Endometrial microvascular endothelial cells (primary cell): ENCODE measurements around the gene CSN2. TPM values are rescaled to one million over a fixed set of nuclear protein-coding genes. Genes with fewer than 3 reads are reported as not detected.

Experiments used
- in situ Hi-C: cut with HindIII; loops from 2 replicates; pipeline ENCODE4 v1.10.0; 2017; ENCODE audit warnings: low sequenced_read_pairs, low pct_unique_long_range_greater_than_20kb; ENCODE audit errors: inconsistent ontology term
- total RNA-seq: library from RNA; depleted of rRNA; stranded (reverse); fragments of >200 nt; gene quantifications from one replicate; pipeline ENCODE4 v1.2.3, GENCODE V29; 2015; ENCODE audit errors: inconsistent ontology term

The CSN2 gene
- total RNA-seq, 1 donor from 2014 or later: not detected

DNA sequence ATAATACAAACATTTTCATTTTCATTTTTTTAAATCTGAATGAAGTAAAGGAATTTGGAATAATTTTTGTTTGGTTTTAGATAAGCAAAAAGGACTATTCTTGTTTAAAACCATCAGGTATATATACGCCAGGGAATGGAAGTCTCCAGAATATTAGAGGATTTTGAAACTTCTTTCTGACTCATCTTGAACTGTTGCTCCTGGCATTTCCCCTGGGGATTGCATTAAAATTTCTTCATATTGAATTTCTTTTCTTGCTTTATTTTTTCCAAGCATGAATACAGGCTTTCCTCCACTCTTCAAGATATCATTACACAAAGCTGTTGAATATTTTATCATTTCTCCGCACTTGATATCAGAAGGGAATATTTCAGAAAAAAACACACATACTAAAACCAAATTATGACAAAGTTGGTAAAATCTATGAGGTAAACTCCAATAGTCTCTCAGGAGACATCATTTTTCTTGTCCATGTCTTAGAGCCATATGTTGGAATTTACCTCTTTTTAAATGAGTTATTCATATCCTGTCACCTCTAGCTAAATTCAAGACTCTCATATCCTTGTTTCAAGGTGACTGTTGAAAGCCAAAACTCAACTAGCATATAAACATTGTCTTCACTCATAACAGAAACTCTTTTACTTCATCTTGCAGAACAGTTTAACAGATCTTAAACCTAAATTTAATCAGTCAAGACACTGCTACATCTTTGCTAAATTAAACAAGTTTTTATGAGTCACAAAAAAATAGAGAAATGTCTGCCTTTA is 55.3 kb downstream of the CSN2 start:
- in situ Hi-C loops: no loop called here

DNA sequence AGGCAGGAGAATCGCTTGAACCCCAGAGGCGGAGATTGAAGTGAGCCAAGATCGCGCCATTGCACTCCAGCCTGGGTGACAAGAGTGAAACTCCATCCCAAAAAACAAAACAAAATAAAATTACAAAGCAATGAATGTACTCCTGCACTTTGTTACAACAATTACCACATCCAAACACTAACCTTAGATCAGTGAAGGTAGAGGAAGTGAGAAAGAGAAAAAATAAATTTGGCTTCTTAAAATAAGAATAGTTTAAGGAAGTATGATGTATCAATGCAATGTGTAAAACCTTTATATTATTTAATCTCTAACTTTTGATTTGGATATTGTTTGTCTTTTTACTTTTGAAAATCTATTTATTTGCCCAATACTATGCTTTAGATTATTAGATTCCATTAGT is 56.3 kb downstream of the CSN2 start:
- in situ Hi-C loops: no loop called here

DNA sequence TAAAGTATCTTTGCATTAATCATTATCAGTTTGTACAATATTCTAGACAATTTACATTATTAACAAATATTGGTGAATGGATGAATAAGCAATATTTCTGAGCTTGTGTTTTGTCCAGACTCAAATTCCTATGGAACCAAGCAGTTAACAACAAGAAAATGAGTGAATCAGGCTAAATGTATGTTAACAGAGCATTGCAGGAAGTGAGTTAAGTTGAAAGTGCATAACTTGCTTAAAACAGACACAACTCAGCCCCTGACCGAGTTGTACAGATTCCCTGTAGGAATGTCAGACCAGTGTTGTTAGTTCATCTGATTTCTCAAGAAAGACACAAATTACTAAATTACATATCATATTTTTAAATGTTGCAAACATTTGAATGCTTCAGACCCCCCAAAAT is 58.4 kb downstream of the CSN2 start:
- in situ Hi-C loops: no loop called here

Other genes starting within 250 kb of the CSN2 start
- gene SULT1B1, start 205.1 kb downstream of the CSN2 start, total RNA-seq: 29.3 TPM
- 6.9 TPM for gene SULT1E1, start 105.6 kb downstream of the CSN2 start, total RNA-seq
- not detected for gene CSN1S1, start 34.7 kb downstream of the CSN2 start, total RNA-seq
- gene STATH, start 30.2 kb upstream of the CSN2 start, total RNA-seq: not detected
- not detected for gene HTN3, start 62.7 kb upstream of the CSN2 start, total RNA-seq
- gene HTN1, start 84.7 kb upstream of the CSN2 start, total RNA-seq: not detected
- gene PRR27, start 188.5 kb upstream of the CSN2 start, total RNA-seq: not detected
- not detected for gene ODAM, start 230.0 kb upstream of the CSN2 start, total RNA-seq